ENCODE data around the gene AURKAIP1. TPM values are rescaled to one million over a fixed set of nuclear protein-coding genes. Genes with fewer than 3 reads are reported as not detected.
"Not testable (repeated sequence)": the region's sequence is repeated elsewhere in the genome, so short reads cannot be mapped to it uniquely, and the experiment has no call there.

The AURKAIP1 gene
- total and polyA plus RNA-seq, 3 donors from 2014 or later: 224 to 328 (median 313) TPM

DNA sequence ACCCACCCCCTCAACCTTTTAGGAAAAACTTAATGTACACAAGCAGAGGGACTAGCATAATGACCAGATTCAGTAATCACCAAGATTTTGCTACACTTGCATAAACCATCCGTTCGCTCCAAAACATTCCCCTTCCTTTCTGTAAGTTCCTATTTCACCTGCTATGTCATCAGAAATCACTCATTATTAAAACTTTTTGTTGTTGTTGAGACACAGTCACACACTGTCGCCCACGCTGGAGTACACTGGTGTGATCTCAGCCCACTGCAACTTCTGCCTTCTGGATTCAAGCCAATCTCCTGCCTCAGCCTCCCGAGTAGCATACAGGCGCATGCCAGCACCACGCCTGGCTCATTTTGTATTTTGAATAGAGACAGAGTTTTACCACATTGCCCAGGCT lies 28.6 kb upstream of the AURKAIP1 start:
- WGBS, 2 donors: 75 to 81% methylated on average over 7 of the region's 7 CpGs
- Histone ChIP-seq H3K4me1 (peaks cover 21% of the 10 kb centered on the region), H3K27me3 (no peaks in the 10 kb centered on the region), H3K4me3 (no peak overlapping the region), H3K27ac (no peak overlapping the region), H3K36me3 (ENCODE audit: low read depth, missing control alignments) (no peaks in the 10 kb centered on the region), H3K9me3 (no peaks in the 10 kb centered on the region)
- no peak for DNase-seq
- intact Hi-C loops (cut with DNase I; ENCODE audit: low total_unique reads): no loop called here
- TF ChIP-seq POLR2A (IDR thresholded peaks at IDR 0.05): no peak
- no peak for TF ChIP-seq CTCF (IDR thresholded peaks at IDR 0.05)

DNA sequence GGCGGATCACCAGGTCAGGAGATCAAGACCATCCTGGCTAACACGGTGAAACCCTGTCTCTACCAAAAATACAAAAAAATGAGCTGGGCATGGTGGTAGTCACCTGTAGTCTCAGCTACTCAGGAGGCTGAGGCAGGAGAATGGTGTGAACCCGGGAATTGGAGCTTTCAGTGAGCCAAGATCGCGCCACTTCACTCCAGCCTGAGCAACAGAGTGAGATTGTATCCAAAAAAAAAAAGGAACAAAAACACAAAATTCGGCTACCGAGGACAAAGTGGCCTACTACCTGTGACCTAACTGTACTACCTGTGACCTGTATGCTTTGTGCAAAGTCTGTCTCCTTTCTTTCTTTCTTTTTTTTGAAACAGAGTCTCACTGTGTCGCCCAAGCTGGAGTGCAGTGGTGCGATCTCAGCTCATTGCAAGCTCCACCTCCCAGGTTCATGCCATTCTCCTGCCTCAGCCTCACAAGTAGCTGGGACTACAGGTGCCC lies 27.9 kb upstream of the AURKAIP1 start:
- H3K27me3 ChIP-seq; H3K36me3 ChIP-seq (ENCODE audit: low read depth, missing control alignments); DNase-seq; H3K4me3 ChIP-seq; intact Hi-C loops (cut with DNase I; ENCODE audit: low total_unique reads); H3K27ac ChIP-seq; H3K9me3 ChIP-seq: not testable (repeated sequence)
- 79 to 83% methylated on average over 9 of the region's 9 CpGs for whole genome bisulfite sequencing, 2 donors
- H3K4me1 ChIP-seq: peaks cover 23% of the 10 kb centered on the region

DNA sequence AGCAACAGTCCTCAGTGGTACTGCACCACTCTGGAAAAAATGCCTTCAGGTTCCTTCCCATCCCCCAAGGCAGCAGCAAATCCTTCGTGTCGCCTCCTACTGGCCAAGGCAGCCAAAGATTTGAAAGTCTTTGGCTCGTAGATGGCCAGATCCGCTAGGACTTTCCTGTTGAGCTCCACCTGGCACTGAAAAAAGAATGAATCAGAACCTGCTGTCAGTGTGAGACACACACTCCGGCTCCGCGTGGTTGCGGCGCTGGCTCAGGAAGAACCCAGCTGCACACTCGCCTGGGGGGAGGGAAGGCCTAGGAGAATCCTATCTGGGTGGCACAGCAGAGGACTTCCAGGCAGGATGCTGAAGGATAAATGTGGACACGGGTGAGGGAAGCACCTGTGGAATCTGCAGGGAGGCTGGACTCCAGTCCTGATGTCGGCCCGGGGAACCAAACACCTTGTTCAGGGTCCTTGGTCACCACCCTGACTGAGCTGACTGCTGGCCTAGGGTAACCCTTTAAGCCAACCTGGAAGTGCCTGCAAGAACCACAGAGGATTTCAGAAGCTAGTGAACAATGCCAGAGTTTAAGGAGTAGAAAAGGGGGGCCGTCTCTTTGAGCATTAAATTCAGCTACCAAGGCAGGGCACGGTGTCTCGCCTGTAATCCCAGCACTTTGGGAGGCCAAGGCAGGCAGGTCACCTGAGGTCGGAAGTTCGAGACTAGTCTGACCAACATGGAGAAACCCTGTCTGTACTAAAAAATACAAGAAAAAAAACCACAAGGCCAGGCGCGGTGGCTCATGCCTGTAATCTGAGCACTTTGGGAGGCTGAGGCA lies 27.3 kb upstream of the AURKAIP1 start:
- intact Hi-C loops (cut with DNase I; ENCODE audit: low total_unique reads): no loop called here
- 68 to 75% methylated on average over 16 to 20 of the region's 20 CpGs for WGBS, 2 donors
- Histone ChIP-seq H3K27ac (no peak overlapping the region), H3K4me1 (peaks cover 28% of the 10 kb centered on the region), H3K9me3 (no peaks in the 10 kb centered on the region), H3K4me3 (no peak overlapping the region), H3K27me3 (no peaks in the 10 kb centered on the region), H3K36me3 (ENCODE audit: low read depth, missing control alignments) (no peaks in the 10 kb centered on the region)
- TF ChIP-seq POLR2A (IDR thresholded peaks at IDR 0.05) (no peak), CTCF (IDR thresholded peaks at IDR 0.05) (peak; percentile 18 to 47 (median 36))
- no peak for DNase-seq

DNA sequence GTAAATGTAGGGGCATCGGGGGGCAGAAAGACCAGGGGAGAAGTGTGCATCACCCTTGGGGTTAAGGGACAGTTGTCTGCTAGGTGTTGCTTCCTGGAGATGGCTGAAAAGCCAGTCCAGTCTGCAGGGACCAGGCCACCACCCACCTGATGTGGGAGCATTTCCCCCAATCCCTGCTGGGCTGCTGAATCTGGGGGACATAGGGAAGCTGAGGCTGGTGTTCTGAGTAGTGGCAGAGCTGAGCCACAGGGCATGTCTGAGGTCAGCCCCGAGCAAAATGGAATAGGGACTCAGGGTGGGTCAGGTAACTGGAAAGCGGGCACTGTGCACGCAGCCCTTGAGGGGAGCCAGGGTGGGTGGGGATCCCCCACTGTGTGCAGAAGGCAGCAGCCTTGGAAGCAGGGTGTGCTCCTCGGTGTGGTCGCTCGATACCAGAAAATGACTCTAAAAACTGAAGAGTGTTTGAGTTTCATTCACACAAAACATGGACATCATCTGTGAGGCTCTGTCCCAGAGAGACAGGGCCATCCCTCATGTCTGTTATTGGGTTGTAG lies 26.5 kb upstream of the AURKAIP1 start:
- Histone ChIP-seq H3K27ac (no peak overlapping the region), H3K4me3 (no peak overlapping the region), H3K9me3 (no peaks in the 10 kb centered on the region), H3K27me3 (no peaks in the 10 kb centered on the region), H3K36me3 (ENCODE audit: low read depth, missing control alignments) (no peaks in the 10 kb centered on the region), H3K4me1 (peaks cover 28% of the 10 kb centered on the region)
- DNase-seq: no peak
- WGBS, 2 donors: 83 to 88% methylated on average over 7 of the region's 7 CpGs
- intact Hi-C loops (cut with DNase I; ENCODE audit: low total_unique reads): no loop called here
- no peak for TF ChIP-seq POLR2A (IDR thresholded peaks at IDR 0.05)
- no peak for TF ChIP-seq CTCF (IDR thresholded peaks at IDR 0.05)

DNA sequence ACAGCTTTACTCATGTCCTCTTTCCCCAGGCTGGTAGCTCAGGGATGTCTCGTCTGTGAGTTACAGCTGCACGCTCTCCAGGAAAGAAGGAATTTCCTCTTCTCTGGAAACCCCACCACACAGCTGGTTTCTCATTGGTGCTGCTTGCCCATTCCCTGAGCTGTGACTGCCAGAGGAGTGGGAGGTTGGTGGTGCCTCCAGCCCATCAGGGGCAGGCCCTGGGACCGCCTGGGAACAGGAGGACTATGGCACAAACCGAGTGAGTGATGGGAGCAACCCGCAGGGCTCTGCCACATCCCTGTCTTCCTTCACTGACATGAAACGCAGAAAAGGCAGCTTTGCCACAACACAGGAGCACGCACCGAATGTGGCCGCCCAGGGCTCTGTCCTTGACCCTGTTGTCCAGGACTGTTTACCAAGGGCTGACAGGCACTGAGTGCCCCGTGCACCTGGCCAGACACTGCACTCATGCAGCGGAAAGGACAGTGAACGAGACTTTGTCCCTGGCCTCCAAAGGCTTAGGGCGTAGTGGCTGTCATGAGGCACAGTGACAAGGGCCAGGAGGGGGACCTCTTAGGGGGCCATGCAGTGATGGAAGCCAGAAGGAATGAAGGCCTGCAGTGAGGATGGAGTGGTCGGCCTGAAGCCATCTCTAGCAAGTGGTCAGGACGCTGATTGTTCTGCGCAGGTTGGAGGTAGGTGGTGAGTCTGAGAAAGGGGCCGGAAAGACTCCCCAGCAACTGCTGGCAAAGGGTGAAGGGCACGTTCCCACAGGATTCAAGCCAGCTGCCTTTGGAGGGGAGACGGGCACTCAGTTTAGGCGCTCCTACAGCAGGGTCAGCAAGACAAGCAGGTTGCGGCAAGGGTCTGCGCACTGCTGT lies 25.8 kb upstream of the AURKAIP1 start:
- DNase-seq: no peak
- no peaks in the 10 kb centered on the region for H3K27me3 ChIP-seq
- no peaks in the 10 kb centered on the region for H3K36me3 ChIP-seq (ENCODE audit: low read depth, missing control alignments)
- H3K27ac ChIP-seq: no peak overlapping the region
- TF ChIP-seq POLR2A (IDR thresholded peaks at IDR 0.05): no peak
- TF ChIP-seq CTCF (IDR thresholded peaks at IDR 0.05): no peak
- peaks cover 21% of the 10 kb centered on the region for H3K4me1 ChIP-seq
- H3K4me3 ChIP-seq: no peak overlapping the region
- 59 to 67% methylated on average over 21 to 22 of the region's 22 CpGs for WGBS, 2 donors
- intact Hi-C loops (cut with DNase I; ENCODE audit: low total_unique reads): no loop called here
- no peaks in the 10 kb centered on the region for H3K9me3 ChIP-seq

Measured in testis (tissue), 3 donors.